Activated T-cell treated with anti-CD3 and anti-CD28 coated beads, Interleukin-2, amount 50 U/mL, for 1 hour (primary cell): ENCODE results near the gene WASF3.
A peak's percentile ranks its signal among the peaks of the same experiment; 100 is the strongest.

Experiments
- DNase-seq: peaks from one replicate; pipeline ENCODE4 v3.0.0-alpha.2; 2020

The WASF3 gene

GRCh38 chr13:26688980-26689379 is 131.5 kb downstream of the WASF3 start:
- no peak for DNase-seq

- DNase-seq, result no peak
These were observed 136.4 kb downstream of the WASF3 start for GRCh38 chr13:26693749-26694463.

- no peak for DNase-seq
These were observed 137.3 kb downstream of the WASF3 start for GRCh38 chr13:26694609-26695359.

DNA sequence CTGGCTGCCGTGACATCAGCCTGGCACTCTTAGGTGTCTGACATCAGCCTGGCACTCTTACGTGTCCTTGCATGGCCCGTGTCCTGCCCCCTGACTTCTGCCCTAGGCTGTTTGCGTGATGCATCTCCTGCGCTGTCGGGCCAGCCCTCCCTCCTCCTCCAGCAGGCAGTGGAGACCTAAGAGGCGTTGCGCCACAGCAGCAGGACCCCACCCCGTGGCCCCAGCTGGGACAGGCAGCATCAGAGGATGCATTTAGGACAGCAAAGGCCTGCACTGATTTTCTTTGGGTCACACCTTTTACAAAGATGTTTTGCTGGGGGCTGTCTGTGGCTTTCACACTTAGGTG is 137.8 kb downstream of the WASF3 start:
- DNase-seq, result no peak

DNA sequence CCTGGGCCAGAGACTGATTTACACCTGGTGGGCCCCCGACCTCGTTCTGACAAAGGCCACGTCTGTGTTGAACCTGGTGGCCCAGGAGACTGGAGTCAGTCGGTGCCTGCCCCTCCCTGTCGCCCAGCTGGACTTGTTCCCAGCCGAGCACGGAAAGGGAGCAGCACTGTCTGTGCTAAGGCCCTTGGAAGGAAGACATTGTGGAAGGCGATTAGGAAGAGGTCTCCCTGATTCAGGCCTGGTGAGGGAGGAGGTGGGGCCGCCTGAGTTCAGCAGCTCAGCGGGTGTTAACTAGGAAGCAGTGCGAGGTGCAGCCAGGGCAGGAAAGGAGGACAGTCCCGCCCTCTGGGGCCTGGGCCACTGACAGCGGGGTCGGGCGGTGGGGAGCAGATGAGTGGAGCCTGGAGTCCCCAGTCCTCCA is 138.4 kb downstream of the WASF3 start:
- DNase-seq, result no peak

GRCh38 chr13:26697069-26697955 is 139.8 kb downstream of the WASF3 start:
- no peak for DNase-seq

DNA sequence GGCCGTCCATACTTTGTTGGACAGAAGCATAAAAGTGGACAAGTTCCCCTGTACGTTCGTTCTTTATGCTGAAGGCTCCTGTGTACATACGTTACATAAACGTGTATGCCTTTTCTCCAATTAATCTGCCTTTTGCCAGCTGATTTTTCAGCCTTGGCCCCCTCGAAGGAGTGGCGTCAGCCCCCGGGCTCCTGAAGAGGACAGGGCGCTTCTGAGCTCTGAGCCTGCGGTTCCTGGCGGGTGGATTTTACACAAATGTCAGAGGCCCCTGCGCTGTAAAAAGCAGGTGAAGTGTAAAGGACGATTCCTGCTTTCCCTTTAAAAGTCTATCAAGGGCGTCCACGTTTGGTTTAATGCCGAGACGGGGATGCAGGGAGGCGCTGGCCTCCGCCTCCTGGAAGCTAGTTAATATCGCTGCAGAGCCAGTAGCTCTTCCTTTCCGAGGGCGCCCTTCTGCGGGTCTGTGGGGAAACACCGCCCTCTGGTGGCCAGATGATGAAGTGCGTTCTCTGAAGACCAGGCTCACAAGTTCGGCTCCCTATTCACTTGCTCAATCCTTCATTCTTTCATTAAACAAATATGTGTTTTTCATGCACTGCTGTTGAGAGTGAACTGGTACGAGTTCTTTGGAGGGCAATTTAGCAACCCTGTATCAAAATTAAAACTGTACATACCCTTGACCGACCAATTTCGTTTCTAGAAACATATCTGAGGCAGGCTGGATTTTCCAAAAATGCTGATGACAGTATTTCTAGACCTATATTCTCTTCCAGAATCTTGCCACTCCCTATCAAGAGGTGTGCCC is 141.1 kb downstream of the WASF3 start:
- peak; percentile 84 for DNase-seq

DNA sequence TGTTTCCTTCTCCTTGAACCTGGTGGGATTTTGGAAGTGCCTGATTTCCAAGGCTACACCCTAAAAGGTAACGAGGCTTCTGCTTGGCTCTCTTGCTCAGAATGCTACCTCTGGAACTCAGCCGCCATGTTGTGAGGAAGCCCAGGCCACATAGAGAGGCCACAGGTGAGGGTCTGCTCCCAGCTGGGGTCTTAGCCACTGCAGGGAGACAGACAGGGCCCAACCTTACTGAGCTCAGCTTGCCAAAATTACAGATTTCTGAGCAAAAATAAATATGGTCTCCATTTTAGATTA is 141.7 kb downstream of the WASF3 start:
- no peak for DNase-seq

DNA sequence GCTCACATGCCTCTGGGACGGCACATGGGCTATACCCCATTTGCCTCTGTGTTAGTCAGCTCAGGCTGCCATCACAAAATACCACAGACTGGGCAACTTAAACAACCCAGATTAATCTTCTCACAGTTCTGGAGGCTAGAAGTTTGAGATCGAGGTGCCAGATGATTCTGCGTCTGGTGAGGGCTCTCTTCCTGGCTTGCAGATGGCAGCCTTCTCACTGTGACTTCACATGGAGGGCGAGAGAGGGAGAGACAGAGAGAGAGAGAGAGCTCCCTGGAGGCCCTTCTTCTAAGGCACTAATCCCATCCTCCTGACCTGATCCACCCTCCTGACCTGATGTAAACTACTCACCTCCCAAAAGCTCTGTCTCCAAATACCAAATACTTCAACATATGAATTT is 148.1 kb downstream of the WASF3 start:
- no peak for DNase-seq

DNA sequence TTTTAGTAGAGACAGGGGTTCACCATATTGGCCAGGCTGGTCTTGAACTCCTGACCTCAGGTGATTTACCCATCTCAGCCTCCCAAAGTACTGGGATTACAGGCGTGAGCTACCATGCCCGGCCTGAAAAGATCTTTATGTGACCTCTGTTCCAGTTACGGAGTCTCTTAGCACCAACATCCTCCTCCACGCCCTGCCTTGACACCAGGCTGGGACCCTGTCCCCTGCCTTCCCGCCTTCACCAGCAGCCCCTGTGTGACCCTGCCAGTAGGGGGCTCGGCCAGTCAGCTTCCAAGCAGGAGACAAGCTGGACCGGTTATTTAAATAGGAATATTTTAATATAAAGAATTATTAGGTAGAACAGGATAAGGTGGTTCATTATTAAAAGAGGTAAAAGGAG is 148.9 kb downstream of the WASF3 start:
- DNase-seq, result no peak

DNA sequence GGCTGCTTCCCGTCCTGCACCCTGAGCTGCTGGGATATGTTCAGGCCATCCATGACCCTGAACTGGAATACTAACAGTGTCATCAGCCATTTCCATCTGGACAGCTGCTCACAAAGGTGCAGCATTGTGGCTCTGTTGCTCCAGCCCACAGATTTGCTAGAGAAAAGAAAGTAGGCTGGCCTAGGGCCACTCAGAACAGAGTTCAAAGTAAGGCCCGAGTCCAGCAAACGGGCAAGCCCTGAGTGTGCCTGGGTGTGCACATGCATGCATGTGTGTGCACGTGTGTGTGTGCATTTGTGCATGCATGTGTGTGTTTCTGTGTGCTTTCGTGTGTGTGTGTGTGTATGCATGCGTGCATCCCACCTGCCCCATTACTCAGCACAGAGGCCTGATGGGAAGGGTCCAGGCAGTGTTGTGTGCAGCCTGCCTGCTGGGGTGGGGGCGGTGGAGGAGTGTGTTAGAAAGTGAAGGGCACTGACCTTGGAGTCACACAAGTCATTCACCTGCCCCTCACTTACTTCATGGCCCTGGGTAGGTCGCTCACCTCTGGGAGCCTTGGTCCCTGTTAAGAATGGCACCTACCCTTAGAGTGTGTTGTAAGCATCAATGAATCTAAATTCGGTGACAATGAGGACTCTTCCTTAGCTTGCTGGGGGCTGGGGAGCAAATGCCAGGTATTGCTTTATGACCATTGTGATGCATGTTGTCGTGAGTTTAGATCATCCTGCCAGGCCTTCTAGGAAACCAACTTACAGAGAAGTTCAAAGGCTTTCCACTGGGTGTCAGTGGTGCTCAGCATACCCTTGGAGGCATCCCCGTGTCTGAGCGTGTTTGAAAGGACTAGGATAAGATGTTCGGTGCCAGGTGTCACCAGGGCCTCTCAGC is 149.9 kb downstream of the WASF3 start:
- DNase-seq, result peak; percentile 39

GRCh38 chr13:26708007-26708297 is 150.5 kb downstream of the WASF3 start:
- no peak for DNase-seq

- DNase-seq, result no peak
These were observed 152.0 kb downstream of the WASF3 start for GRCh38 chr13:26709461-26709860.

GRCh38 chr13:26710166-26710565 is 152.7 kb downstream of the WASF3 start:
- no peak for DNase-seq

GRCh38 chr13:26711211-26711610 is 153.7 kb downstream of the WASF3 start:
- no peak for DNase-seq

- DNase-seq, result no peak
These were observed 155.9 kb downstream of the WASF3 start for GRCh38 chr13:26713341-26713740.

DNA sequence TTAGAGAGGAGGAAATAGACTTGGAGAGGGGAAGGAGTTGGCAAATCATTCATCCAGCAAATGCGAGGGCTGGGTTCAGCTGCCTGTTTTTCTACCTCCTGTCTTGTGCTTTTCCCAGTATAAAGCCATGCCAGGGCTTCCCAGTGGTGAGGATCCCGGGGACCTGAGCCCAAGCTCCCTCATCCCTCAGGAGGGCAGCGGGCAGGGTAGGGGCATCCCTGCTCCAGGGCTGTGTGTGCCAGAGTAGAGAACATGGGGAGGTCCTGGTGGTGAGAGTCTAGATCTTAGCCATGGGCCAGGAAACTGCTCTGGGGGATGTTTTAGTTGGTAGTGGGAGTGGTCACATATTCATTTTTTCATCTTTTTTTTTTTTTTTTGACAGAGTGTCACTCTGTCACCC is 159.5 kb downstream of the WASF3 start:
- no peak for DNase-seq

DNA sequence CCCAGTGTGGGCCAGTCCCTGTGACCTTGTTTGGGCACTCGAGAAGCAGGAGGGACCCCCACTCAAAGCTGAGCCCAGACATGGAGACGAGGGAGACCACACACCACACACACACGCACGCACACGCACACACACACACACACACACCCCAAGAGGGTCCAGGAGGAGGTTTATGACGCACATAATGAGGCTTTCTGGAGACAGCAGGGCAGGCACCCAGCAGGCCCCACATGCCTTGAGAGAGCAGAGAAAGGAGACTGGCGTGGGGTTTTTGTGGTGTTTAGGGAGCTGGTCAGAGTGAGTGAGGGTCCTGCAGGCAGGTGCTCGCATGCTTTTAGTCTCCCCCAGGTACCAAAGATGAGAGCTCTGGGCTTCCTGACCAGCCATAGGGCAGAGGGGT is 160.7 kb downstream of the WASF3 start:
- no peak for DNase-seq

DNA sequence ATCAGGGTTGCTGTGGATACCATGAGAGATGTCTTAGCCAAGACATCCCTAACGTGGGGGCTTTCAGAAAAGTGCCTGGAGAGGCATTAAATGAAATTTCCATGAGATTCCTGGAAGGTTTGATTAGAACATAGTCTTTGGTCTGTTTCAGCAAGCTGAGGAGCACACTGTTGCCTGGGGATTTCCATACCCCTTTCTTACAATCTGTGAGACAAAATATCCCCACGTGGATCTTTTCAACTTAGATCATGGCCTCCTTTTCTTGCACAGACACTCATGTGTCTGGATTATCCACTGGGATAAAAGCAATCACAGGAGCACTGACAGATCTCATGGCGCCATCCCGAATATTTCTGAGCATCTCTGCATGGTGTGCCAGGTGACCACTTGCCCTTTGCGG is 161.4 kb downstream of the WASF3 start:
- DNase-seq, result no peak

- no peak for DNase-seq
These were observed 162.0 kb downstream of the WASF3 start for GRCh38 chr13:26719356-26719945.

- peak; percentile 27 for DNase-seq
These were observed 164.0 kb downstream of the WASF3 start for GRCh38 chr13:26721251-26722121.
